ENCODE results near the gene TCF4. TPM values are rescaled to one million over a fixed set of nuclear protein-coding genes. Genes with fewer than 3 reads are reported as not detected.

The TCF4 gene
- total RNA-seq, 4 donors from 2014 or later: 60.9 to 98.4 (median 83.4) TPM

DNA sequence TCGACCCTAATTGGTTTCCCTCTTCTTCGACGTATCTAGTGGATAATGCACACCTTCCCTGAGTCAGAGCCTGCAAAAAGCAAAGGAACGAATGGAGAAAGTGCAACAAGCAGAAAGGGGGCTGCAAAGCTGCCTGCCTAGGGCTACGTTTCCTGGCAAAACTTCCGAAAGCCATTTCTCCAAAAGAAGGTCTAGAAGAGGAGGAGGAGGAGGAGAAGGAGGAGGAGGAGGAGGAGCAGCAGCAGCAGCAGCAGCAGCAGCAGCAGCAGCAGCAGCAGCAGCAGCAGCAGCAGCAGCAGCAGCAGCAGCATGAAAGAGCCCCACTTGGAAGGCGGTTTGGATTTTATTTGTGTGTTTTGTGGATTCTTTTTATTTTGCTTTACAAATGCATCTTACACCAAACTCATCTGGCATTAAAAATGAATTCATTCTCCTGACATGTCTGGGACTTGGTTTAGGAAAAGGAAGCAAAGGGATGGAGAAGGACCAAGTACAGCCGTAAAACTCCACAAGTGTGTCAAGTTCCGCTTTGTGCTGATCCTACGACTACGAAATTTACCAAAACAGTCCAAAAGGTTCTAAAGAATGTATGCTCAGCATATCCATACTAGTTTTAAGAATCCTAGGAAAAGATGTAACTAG lies 2.0 kb downstream of the TCF4 start:
- no peak for DNase-seq (ENCODE audit: low spot score in 2 of 2)
- intact Hi-C loops (cut with DNase I; ENCODE audit: low total_unique reads): loop anchor here (5.0 kb wide), 1 partner anchor 164 kb away; no protein-coding TSS in a partner anchor
- H3K4me3 ChIP-seq (ENCODE audit: low read depth, poor library complexity, severe bottlenecking): no peak overlapping the region
- TF ChIP-seq POLR2A (IDR thresholded peaks at IDR 0.05): no peak
- TF ChIP-seq, protein P1, sequence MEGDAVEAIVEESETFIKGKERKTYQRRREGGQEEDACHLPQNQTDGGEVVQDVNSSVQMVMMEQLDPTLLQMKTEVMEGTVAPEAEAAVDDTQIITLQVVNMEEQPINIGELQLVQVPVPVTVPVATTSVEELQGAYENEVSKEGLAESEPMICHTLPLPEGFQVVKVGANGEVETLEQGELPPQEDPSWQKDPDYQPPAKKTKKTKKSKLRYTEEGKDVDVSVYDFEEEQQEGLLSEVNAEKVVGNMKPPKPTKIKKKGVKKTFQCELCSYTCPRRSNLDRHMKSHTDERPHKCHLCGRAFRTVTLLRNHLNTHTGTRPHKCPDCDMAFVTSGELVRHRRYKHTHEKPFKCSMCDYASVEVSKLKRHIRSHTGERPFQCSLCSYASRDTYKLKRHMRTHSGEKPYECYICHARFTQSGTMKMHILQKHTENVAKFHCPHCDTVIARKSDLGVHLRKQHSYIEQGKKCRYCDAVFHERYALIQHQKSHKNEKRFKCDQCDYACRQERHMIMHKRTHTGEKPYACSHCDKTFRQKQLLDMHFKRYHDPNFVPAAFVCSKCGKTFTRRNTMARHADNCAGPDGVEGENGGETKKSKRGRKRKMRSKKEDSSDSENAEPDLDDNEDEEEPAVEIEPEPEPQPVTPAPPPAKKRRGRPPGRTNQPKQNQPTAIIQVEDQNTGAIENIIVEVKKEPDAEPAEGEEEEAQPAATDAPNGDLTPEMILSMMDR (IDR thresholded peaks at IDR 0.05): no peak
- WGBS, 2 donors: 13 to 15% methylated on average over 11 of the region's 11 CpGs

DNA sequence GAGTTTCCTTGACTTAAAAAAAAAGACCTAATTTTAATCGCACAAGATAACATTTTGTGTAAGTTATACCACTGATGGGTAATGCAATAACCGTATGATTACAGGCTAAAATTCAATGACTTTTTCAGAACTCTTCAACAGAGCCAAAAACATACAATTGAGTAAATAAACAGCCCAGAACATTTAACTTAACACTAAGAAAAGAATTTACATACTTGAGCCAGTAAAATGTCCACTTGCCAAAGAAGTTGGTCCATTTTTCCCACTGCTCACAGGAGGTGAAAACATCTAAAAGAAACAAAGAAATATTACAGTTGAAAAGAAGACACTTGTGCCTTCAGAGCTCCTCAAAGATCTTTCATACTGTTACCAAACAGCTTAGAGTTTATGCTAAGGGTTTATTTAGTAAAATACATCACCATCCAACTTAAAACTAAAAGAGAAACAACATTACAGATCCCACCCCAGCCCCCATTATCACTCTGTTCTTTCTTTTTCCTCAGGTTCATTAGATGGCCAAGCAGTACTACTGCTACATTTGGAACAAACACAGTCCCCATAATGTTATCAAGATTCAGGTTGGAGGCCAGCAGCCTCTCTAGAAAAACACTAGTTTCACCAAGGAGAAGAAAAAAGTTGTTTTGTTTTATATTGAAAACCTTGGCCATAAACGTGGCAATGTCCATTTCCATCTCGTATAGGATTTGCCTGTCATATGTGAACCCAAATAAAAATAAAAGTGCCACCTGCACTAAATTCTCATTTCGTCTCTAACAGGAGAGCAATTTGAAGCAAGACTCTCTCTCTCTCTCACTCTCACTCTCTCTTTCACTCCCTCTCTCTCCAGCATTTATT lies 2.7 kb downstream of the TCF4 start:
- intact Hi-C loops (cut with DNase I; ENCODE audit: low total_unique reads): loop anchor here (5.0 kb wide), 1 partner anchor 163 kb away; no protein-coding TSS in a partner anchor
- 15 to 20% methylated on average over 5 of the region's 5 CpGs for WGBS, 2 donors
- no peak overlapping the region for H3K4me3 ChIP-seq (ENCODE audit: low read depth, poor library complexity, severe bottlenecking)
- DNase-seq (ENCODE audit: low spot score in 2 of 2): no peak
- TF ChIP-seq POLR2A (IDR thresholded peaks at IDR 0.05): no peak
- TF ChIP-seq, protein P1 (IDR thresholded peaks at IDR 0.05): no peak

DNA sequence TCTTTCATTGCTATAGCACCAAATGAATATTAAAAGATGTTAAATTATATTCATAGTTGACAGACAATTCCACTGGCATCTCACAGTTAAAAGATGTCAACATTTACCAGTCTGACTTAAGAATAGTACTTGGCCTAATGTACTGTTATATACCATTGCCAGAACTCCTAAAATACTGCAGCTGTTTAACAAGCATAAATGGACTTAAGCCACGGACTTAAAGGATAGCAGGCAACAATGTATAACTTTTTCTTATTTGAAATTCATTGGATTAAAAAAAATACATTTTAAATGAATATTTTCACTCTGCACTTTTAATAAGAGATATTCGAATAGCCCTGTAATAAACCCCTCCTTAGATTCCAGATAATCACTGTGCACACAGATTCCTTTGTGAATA lies 3.8 kb downstream of the TCF4 start:
- TF ChIP-seq POLR2A (IDR thresholded peaks at IDR 0.05): no peak
- TF ChIP-seq, protein P1 (IDR thresholded peaks at IDR 0.05): no peak
- no peak for DNase-seq (ENCODE audit: low spot score in 2 of 2)
- WGBS, 2 donors: 34 to 36% methylated on average over 2 of the region's 2 CpGs

DNA sequence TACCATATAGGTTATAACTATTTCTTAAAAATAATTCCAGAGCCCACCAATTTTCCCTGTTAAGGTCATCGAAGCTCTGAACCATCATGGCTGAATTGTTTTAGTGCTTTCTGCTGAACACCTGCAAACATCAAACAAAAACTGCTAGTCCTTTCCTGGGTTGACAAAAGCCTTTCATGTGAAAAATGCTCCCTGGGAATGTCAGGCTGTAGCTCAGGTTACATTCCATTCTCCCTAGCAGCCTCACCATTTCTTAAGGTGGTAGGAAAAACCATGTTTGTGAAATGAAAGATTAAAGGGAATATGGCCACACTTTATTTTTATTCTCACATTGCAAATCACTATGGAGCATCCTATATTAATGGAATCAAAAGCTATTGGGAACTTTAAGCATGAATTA lies 5.7 kb downstream of the TCF4 start:
- 43 to 60% methylated on average over 1 of the region's 1 CpG for WGBS, 2 donors
- intact Hi-C loops (cut with DNase I; ENCODE audit: low total_unique reads): no loop called here

More for the DNA sequence above, 3.8 kb downstream of the TCF4 start:
- no peak overlapping the region for H3K4me3 ChIP-seq (ENCODE audit: low read depth, poor library complexity, severe bottlenecking)
- intact Hi-C loops (cut with DNase I; ENCODE audit: low total_unique reads): no loop called here

DNA sequence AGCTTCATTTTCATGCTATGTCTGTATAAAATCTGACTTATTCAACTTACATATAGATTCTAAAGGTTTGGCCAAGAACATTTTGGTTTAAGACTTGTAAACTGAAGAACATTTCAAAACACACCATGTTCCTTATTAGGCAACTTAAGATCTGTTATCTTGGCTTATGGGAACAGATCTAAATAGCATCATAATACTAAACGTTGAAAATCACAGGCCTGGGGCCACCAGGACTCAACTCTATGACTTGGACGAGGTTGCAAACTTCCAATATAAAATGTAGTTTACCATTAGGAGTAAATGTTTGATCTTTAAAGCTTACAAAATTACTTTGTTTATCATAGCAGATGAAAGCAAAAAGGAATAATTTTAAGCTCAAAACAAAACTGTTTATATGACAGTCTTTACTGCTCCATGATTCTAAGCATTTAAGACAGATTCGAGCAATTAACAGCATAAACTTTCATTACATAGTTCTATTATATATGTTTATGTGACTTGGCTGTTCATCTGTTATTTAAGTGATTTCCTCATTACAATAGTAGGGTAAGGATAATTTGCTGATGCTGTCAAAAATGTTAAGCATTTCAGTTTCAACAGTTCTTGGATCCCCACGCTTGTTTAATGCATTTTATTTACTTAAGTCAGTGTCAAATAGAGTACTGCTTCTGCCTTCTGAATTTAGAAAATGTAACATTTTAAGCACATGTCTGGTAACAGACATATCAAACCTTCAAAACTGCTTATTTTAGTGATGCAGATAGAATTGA lies 8.3 kb downstream of the TCF4 start:
- TF ChIP-seq, protein P1 (IDR thresholded peaks at IDR 0.05): no peak
- TF ChIP-seq POLR2A (IDR thresholded peaks at IDR 0.05): no peak
- intact Hi-C loops (cut with DNase I; ENCODE audit: low total_unique reads): no loop called here
- WGBS, 2 donors: 37 to 47% methylated on average over 4 of the region's 4 CpGs
- DNase-seq (ENCODE audit: low spot score in 2 of 2): no peak
- no peak overlapping the region for H3K4me3 ChIP-seq (ENCODE audit: low read depth, poor library complexity, severe bottlenecking)

More for the DNA sequence above, 5.7 kb downstream of the TCF4 start:
- DNase-seq (ENCODE audit: low spot score in 2 of 2): no peak
- TF ChIP-seq, protein P1 (IDR thresholded peaks at IDR 0.05): no peak
- no peak for TF ChIP-seq POLR2A (IDR thresholded peaks at IDR 0.05)
- H3K4me3 ChIP-seq (ENCODE audit: low read depth, poor library complexity, severe bottlenecking): no peak overlapping the region
